ENCODE measurements around the gene MUC12.

MUC12 gene

GRCh38 chr7:100946111-100946510, 23.3 kb upstream of the MUC12 start:
- H3K36me3 ChIP-seq (ENCODE audit: control insufficient read depth, insufficient read depth, low read length), result peaks cover 2% of the 10 kb centered on the region; the same call in 1 of the 2 replicates
- no peak overlapping the region for H3K9ac ChIP-seq (ENCODE audit: low read length)
- H3K4me3 ChIP-seq (ENCODE audit: low read depth, low read length), result no peak overlapping the region
- H3K9me3 ChIP-seq (ENCODE audit: control insufficient read depth, insufficient read depth, low read depth, low read length), result peaks cover 6% of the 10 kb centered on the region
- no peak overlapping the region for H3K27ac ChIP-seq (ENCODE audit: low read depth, low read length)
- no peaks in the 10 kb centered on the region for H3K27me3 ChIP-seq (ENCODE audit: control insufficient read depth, insufficient read depth, low read length)
- H3K4me1 ChIP-seq (ENCODE audit: control insufficient read depth, insufficient read depth, low read length), result peaks cover 26% of the 10 kb centered on the region

GRCh38 chr7:100946766-100947365, 22.5 kb upstream of the MUC12 start:
- peaks cover 2% of the 10 kb centered on the region; the same call in 1 of the 2 replicates for H3K36me3 ChIP-seq (ENCODE audit: control insufficient read depth, insufficient read depth, low read length)
- peaks cover 32% of the 10 kb centered on the region for H3K4me1 ChIP-seq (ENCODE audit: control insufficient read depth, insufficient read depth, low read length)
- no peak overlapping the region for H3K4me3 ChIP-seq (ENCODE audit: low read depth, low read length)
- H3K27ac ChIP-seq (ENCODE audit: low read depth, low read length), result no peak overlapping the region
- no peak overlapping the region for H3K9ac ChIP-seq (ENCODE audit: low read length)
- no peaks in the 10 kb centered on the region; the same call in 1 of the 2 replicates for H3K27me3 ChIP-seq (ENCODE audit: control insufficient read depth, insufficient read depth, low read length)
- H3K9me3 ChIP-seq (ENCODE audit: control insufficient read depth, insufficient read depth, low read depth, low read length), result peaks cover 6% of the 10 kb centered on the region

- Histone ChIP-seq H3K4me1 (ENCODE audit: control insufficient read depth, insufficient read depth, low read length) (peaks cover 32% of the 10 kb centered on the region), H3K27me3 (ENCODE audit: control insufficient read depth, insufficient read depth, low read length) (no peaks in the 10 kb centered on the region; the same call in 1 of the 2 replicates), H3K4me3 (ENCODE audit: low read depth, low read length) (no peak overlapping the region), H3K36me3 (ENCODE audit: control insufficient read depth, insufficient read depth, low read length) (peaks cover 2% of the 10 kb centered on the region; the same call in 1 of the 2 replicates), H3K9me3 (ENCODE audit: control insufficient read depth, insufficient read depth, low read depth, low read length) (peaks cover 10% of the 10 kb centered on the region), H3K9ac (ENCODE audit: low read length) (no peak overlapping the region), H3K27ac (ENCODE audit: low read depth, low read length) (no peak overlapping the region)
Measured at GRCh38 chr7:100947792-100948191, 21.6 kb upstream of the MUC12 start.

GRCh38 chr7:100949227-100949932, 20.0 kb upstream of the MUC12 start, which contains the start of gene MUC3A:
TSS of gene MUC3A (plus strand) at chr7:100949534. CDS start at chr7:100949625, 91 bp downstream.
- H3K9me3 ChIP-seq (ENCODE audit: control insufficient read depth, insufficient read depth, low read depth, low read length), result peaks cover 6% of the 10 kb centered on the region; the same call in 1 of the 2 replicates
- H3K4me1 ChIP-seq (ENCODE audit: control insufficient read depth, insufficient read depth, low read length), result peaks cover 32% of the 10 kb centered on the region
- peak within 1 kb of the TSS; percentile 39 for H3K9ac ChIP-seq (ENCODE audit: low read length)
- H3K4me3 ChIP-seq (ENCODE audit: low read depth, low read length), result peak within 1 kb of the TSS; percentile 19
- no peak within 1 kb of the TSS; the same call in 1 of the 2 replicates for H3K27ac ChIP-seq (ENCODE audit: low read depth, low read length)
- peaks cover 2% of the 10 kb centered on the region; the same call in 1 of the 2 replicates for H3K27me3 ChIP-seq (ENCODE audit: control insufficient read depth, insufficient read depth, low read length)
- peaks cover 5% of the 10 kb centered on the region; the same call in 1 of the 2 replicates for H3K36me3 ChIP-seq (ENCODE audit: control insufficient read depth, insufficient read depth, low read length)

GRCh38 chr7:100949933-100950443, 19.4 kb upstream of the MUC12 start:
- peaks cover 6% of the 10 kb centered on the region; the same call in 1 of the 2 replicates for H3K9me3 ChIP-seq (ENCODE audit: control insufficient read depth, insufficient read depth, low read depth, low read length)
- peak overlapping the region; percentile 39 for H3K9ac ChIP-seq (ENCODE audit: low read length)
- peaks cover 32% of the 10 kb centered on the region for H3K4me1 ChIP-seq (ENCODE audit: control insufficient read depth, insufficient read depth, low read length)
- peaks cover 5% of the 10 kb centered on the region; the same call in 1 of the 2 replicates for H3K36me3 ChIP-seq (ENCODE audit: control insufficient read depth, insufficient read depth, low read length)
- H3K27me3 ChIP-seq (ENCODE audit: control insufficient read depth, insufficient read depth, low read length), result peaks cover 2% of the 10 kb centered on the region; the same call in 1 of the 2 replicates
- H3K4me3 ChIP-seq (ENCODE audit: low read depth, low read length), result peak overlapping the region; percentile 19; the same call in 1 of the 2 replicates
- H3K27ac ChIP-seq (ENCODE audit: low read depth, low read length), result no peak overlapping the region; the same call in 1 of the 2 replicates

GRCh38 chr7:100951172-100951571, 18.2 kb upstream of the MUC12 start:
- H3K4me1 ChIP-seq (ENCODE audit: control insufficient read depth, insufficient read depth, low read length), result peaks cover 32% of the 10 kb centered on the region
- no peak overlapping the region for H3K27ac ChIP-seq (ENCODE audit: low read depth, low read length)
- H3K36me3 ChIP-seq (ENCODE audit: control insufficient read depth, insufficient read depth, low read length), result peaks cover 7% of the 10 kb centered on the region; the same call in 1 of the 2 replicates
- H3K27me3 ChIP-seq (ENCODE audit: control insufficient read depth, insufficient read depth, low read length), result peaks cover 2% of the 10 kb centered on the region; the same call in 1 of the 2 replicates
- no peak overlapping the region for H3K9ac ChIP-seq (ENCODE audit: low read length)
- peaks cover 6% of the 10 kb centered on the region; the same call in 1 of the 2 replicates for H3K9me3 ChIP-seq (ENCODE audit: control insufficient read depth, insufficient read depth, low read depth, low read length)
- H3K4me3 ChIP-seq (ENCODE audit: low read depth, low read length), result no peak overlapping the region

GRCh38 chr7:100951888-100952560, 17.3 kb upstream of the MUC12 start:
- Histone ChIP-seq H3K4me3 (ENCODE audit: low read depth, low read length) (no peak overlapping the region), H3K9me3 (ENCODE audit: control insufficient read depth, insufficient read depth, low read depth, low read length) (peaks cover 6% of the 10 kb centered on the region; the same call in 1 of the 2 replicates), H3K4me1 (ENCODE audit: control insufficient read depth, insufficient read depth, low read length) (peaks cover 29% of the 10 kb centered on the region), H3K27ac (ENCODE audit: low read depth, low read length) (no peak overlapping the region), H3K9ac (ENCODE audit: low read length) (no peak overlapping the region), H3K36me3 (ENCODE audit: control insufficient read depth, insufficient read depth, low read length) (peaks cover 10% of the 10 kb centered on the region; the same call in 1 of the 2 replicates), H3K27me3 (ENCODE audit: control insufficient read depth, insufficient read depth, low read length) (peaks cover 2% of the 10 kb centered on the region; the same call in 1 of the 2 replicates)

GRCh38 chr7:100952641-100953040, 16.7 kb upstream of the MUC12 start:
- H3K9ac ChIP-seq (ENCODE audit: low read length), result no peak overlapping the region
- H3K4me1 ChIP-seq (ENCODE audit: control insufficient read depth, insufficient read depth, low read length), result peaks cover 29% of the 10 kb centered on the region
- H3K27me3 ChIP-seq (ENCODE audit: control insufficient read depth, insufficient read depth, low read length), result peaks cover 2% of the 10 kb centered on the region; the same call in 1 of the 2 replicates
- H3K27ac ChIP-seq (ENCODE audit: low read depth, low read length), result no peak overlapping the region
- peaks cover 13% of the 10 kb centered on the region; the same call in 1 of the 2 replicates for H3K36me3 ChIP-seq (ENCODE audit: control insufficient read depth, insufficient read depth, low read length)
- peaks cover 10% of the 10 kb centered on the region; the same call in 1 of the 2 replicates for H3K9me3 ChIP-seq (ENCODE audit: control insufficient read depth, insufficient read depth, low read depth, low read length)
- no peak overlapping the region for H3K4me3 ChIP-seq (ENCODE audit: low read depth, low read length)

GRCh38 chr7:100957832-100958421, 11.4 kb upstream of the MUC12 start:
- Histone ChIP-seq H3K27me3 (ENCODE audit: control insufficient read depth, insufficient read depth, low read length) (peaks cover 31% of the 10 kb centered on the region), H3K4me3 (ENCODE audit: low read depth, low read length) (no peak overlapping the region), H3K9me3 (ENCODE audit: control insufficient read depth, insufficient read depth, low read depth, low read length) (peaks cover 14% of the 10 kb centered on the region; the same call in 1 of the 2 replicates), H3K9ac (ENCODE audit: low read length) (no peak overlapping the region), H3K27ac (ENCODE audit: low read depth, low read length) (no peak overlapping the region), H3K36me3 (ENCODE audit: control insufficient read depth, insufficient read depth, low read length) (peaks cover 22% of the 10 kb centered on the region; the same call in 1 of the 2 replicates), H3K4me1 (ENCODE audit: control insufficient read depth, insufficient read depth, low read length) (no peaks in the 10 kb centered on the region)

GRCh38 chr7:100959894-100960293, 9.5 kb upstream of the MUC12 start:
- Histone ChIP-seq H3K27me3 (ENCODE audit: control insufficient read depth, insufficient read depth, low read length) (peaks cover 44% of the 10 kb centered on the region), H3K4me1 (ENCODE audit: control insufficient read depth, insufficient read depth, low read length) (peaks cover 6% of the 10 kb centered on the region; the same call in 1 of the 2 replicates), H3K9ac (ENCODE audit: low read length) (no peak overlapping the region), H3K4me3 (ENCODE audit: low read depth, low read length) (no peak overlapping the region), H3K36me3 (ENCODE audit: control insufficient read depth, insufficient read depth, low read length) (peaks cover 17% of the 10 kb centered on the region; the same call in 1 of the 2 replicates), H3K27ac (ENCODE audit: low read depth, low read length) (no peak overlapping the region), H3K9me3 (ENCODE audit: control insufficient read depth, insufficient read depth, low read depth, low read length) (peaks cover 11% of the 10 kb centered on the region; the same call in 1 of the 2 replicates)
